ENCODE data around the gene BCAS2.
A peak's percentile ranks its signal among the peaks of the same experiment; 100 is the strongest.

Gene BCAS2

DNA sequence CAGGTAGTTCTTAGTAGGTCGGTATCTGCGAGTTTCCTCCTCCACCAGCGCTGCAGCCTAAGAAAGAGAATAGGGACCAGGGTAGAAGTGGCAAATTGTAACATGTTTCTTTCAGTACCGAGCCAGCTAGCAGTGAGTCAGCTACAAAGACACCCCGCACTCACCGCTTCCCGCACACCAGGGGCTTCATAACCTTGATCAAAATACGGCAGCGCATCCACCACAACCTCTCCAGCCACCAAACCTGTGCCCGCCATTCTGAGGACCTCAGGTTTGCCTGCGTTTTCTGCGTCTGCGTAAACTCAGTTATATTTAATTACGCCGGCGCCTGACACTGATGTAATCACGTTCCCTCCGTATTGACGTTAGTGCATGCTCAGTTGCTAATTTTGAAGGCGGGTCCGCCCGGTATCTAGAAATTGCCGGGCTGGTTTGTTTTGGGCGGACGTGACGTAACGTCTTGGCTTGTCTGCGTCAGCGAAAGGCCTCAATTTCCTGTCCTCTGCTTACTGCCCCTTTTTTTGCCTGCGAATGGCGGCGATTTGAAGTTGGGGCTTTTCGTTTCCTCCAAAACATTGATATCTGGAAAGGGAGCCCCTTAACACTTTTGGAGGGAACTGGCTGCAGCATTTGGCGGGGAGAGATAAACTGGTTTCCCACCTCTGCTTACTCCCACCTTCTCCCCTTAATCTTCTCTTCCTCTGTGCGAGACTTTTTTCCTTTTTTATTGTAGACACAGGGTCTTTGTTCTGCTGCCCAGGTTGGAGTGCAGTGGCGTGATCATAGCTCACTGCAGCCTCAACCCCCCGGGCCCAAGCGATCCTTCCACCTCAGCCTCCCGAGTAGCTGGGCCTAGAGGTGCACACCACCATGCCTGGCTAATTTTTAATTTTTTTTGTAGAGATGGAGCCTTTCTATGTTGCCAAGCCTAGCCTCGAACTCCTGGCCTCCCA, at the start of gene BCAS2:
Gene BCAS2, minus strand, starts transcription at position 281 of the 953 bp plus-strand sequence. Its CDS starts 24 bp downstream, at position 257.
- peak within 1 kb of the TSS; percentile 45 for H3K27ac ChIP-seq (ENCODE audit: low read length)
- H3K36me3 ChIP-seq (ENCODE audit: insufficient read depth, low read depth, low read length) = peaks cover 35% of the 10 kb centered on the region

DNA sequence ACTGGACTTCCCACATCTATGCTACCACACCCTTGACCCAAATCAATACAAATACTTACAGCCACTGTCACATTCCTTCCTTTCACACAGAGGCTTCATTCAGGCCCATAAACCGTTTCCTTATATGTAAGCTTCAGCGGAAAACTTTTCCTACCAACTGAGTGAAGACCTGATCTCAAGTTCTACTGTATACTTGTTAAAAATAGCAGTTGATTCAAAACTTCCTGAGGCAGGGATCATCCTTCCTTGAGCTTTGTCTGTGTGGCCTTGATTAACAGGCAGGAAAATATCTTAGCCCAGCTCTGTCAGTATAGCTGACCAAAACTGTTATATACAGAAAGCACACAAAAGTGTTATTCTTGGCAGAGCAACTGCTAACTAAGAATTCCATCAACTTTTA, 45.7 kb upstream of the BCAS2 start:
- H3K9ac ChIP-seq (ENCODE audit: low read depth, low read length) = no peak overlapping the region
- H3K36me3 ChIP-seq (ENCODE audit: insufficient read depth, low read depth, low read length) = no peaks in the 10 kb centered on the region
- H3K9me3 ChIP-seq (ENCODE audit: insufficient read depth, low read depth, low read length) = no peaks in the 10 kb centered on the region
- H3K4me1 ChIP-seq (ENCODE audit: insufficient read depth, low read length) = no peaks in the 10 kb centered on the region
- H3K4me3 ChIP-seq (ENCODE audit: low read length) = no peak overlapping the region
- no peaks in the 10 kb centered on the region for H3K27me3 ChIP-seq (ENCODE audit: insufficient read depth, low read length)
- no peak overlapping the region for H3K27ac ChIP-seq (ENCODE audit: low read length)

More for the DNA sequence above, at the start of gene BCAS2:
- Histone ChIP-seq H3K9me3 (ENCODE audit: insufficient read depth, low read depth, low read length) (no peaks in the 10 kb centered on the region), H3K9ac (ENCODE audit: low read depth, low read length) (peak within 1 kb of the TSS; percentile 88), H3K27me3 (ENCODE audit: insufficient read depth, low read length) (no peaks in the 10 kb centered on the region), H3K4me1 (ENCODE audit: insufficient read depth, low read length) (no peaks in the 10 kb centered on the region), H3K4me3 (ENCODE audit: low read length) (peak within 1 kb of the TSS; percentile 98)

DNA sequence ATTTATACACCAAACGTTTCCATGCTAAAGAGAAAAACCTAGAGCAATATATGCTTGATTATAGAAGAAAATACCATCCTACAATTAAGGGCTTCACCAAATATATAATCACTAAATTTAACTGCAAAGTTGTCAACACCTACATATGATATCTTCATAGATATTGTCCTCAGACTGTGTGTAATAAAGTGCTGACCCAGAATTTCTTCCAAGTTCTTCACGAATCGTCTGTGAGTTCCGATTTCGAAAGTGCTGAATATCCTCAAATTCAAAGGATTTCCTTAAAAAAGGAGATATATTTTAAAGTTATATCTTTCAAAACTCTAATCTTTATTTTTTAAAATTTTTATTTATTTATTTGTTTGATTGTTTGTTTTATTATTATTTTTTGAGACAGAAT, 41.9 kb upstream of the BCAS2 start:
- no peaks in the 10 kb centered on the region for H3K36me3 ChIP-seq (ENCODE audit: insufficient read depth, low read depth, low read length)
- no peaks in the 10 kb centered on the region for H3K4me1 ChIP-seq (ENCODE audit: insufficient read depth, low read length)
- H3K27ac ChIP-seq (ENCODE audit: low read length) = no peak overlapping the region
- no peaks in the 10 kb centered on the region for H3K9me3 ChIP-seq (ENCODE audit: insufficient read depth, low read depth, low read length)
- no peaks in the 10 kb centered on the region for H3K27me3 ChIP-seq (ENCODE audit: insufficient read depth, low read length)
- no peak overlapping the region for H3K9ac ChIP-seq (ENCODE audit: low read depth, low read length)
- no peak overlapping the region for H3K4me3 ChIP-seq (ENCODE audit: low read length)

DNA sequence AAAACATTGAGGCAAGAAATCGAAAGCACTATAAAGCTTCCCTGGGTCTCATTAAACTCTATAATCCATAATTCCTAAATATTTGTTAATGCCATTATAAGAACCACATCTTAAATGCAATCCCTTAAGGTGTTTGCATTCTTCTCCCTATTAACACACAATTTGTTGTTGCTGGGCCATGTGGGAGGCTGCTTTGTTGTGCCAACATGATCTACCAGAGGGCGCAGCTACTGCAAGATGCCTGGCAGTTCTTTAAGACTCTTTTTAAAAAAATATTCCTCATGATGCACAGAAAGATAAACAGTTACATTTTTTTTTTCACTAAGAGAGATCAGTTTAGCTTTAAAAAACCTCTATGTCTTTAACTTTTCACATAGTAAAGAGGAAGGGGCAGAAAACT, 39.0 kb upstream of the BCAS2 start:
- H3K9ac ChIP-seq (ENCODE audit: low read depth, low read length) = no peak overlapping the region
- no peak overlapping the region for H3K27ac ChIP-seq (ENCODE audit: low read length)
- H3K9me3 ChIP-seq (ENCODE audit: insufficient read depth, low read depth, low read length) = no peaks in the 10 kb centered on the region
- H3K4me1 ChIP-seq (ENCODE audit: insufficient read depth, low read length) = no peaks in the 10 kb centered on the region
- no peaks in the 10 kb centered on the region for H3K36me3 ChIP-seq (ENCODE audit: insufficient read depth, low read depth, low read length)
- no peak overlapping the region for H3K4me3 ChIP-seq (ENCODE audit: low read length)
- no peaks in the 10 kb centered on the region for H3K27me3 ChIP-seq (ENCODE audit: insufficient read depth, low read length)

DNA sequence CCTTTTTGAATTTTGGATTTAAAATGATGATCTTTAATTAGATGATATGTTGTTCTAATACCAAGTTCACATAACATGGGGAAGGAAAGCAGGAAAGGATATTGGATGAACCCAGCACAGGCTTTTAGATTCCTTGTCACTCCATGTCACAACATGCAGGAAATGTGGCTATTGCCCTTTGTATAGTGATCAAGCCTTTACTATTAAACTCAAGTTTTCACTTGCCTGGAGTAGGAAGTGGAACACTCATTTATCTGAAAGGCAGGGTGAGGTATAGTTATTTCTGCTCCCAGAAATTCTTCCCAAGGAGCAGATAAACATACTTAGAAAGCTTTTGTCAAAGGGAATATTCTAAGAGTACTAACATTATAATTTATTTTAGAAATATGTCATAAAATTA, 37.2 kb upstream of the BCAS2 start:
- Histone ChIP-seq H3K27ac (ENCODE audit: low read length) (no peak overlapping the region), H3K9ac (ENCODE audit: low read depth, low read length) (no peak overlapping the region), H3K27me3 (ENCODE audit: insufficient read depth, low read length) (no peaks in the 10 kb centered on the region), H3K9me3 (ENCODE audit: insufficient read depth, low read depth, low read length) (no peaks in the 10 kb centered on the region), H3K4me3 (ENCODE audit: low read length) (no peak overlapping the region), H3K4me1 (ENCODE audit: insufficient read depth, low read length) (no peaks in the 10 kb centered on the region), H3K36me3 (ENCODE audit: insufficient read depth, low read depth, low read length) (no peaks in the 10 kb centered on the region)

DNA sequence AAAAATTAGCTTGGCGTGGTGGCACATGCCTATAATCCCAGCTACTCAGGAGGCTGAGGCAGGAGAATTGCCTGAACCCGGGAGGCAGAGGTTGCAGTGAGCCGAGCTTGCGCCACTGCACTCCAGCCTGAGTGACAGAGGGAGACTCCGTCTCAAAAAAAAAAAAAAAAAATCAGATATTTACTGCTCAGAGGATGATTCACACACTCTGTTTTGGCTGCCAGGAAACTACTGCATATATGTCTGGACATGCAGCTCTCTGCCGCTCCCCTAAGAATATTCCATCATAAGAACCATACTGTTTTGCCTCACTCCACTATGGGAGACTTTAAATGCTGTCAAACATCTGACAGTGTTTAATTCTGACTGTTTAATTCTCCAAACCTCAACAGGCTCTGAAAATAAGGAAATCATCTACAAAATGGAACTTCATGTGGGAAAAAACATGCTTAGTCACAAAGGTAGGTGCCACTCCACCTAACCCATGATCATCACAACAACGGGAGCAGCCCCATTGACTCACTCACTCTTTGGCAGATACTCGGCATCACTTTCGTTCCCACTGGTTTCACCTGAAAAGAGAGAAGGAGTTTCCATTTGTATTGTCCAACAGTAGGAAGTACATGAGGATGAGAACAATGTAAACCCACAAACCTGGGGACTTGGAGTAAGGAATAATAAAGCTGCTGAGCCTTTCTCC, 29.3 kb upstream of the BCAS2 start:
- H3K27ac ChIP-seq (ENCODE audit: low read length) = no peak overlapping the region
- no peaks in the 10 kb centered on the region for H3K9me3 ChIP-seq (ENCODE audit: insufficient read depth, low read depth, low read length)

DNA sequence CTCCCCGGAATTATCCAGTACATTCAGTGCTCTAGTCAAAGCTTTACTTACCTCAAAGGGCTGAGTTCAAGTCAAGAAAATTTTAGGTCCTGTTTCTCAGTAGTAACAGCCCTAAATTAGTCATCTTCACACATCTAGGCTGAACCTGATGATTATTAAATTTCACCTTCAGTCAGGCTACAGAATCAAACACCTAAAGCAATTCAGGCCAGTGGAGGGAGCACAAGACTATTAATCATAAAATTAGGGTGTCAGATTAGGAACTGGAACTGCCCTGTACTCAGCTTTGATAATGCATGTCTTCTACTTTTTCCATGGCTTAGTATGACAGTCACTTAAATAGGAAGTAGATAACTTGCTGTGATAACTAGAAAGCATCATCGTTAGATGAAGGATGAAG, 28.4 kb upstream of the BCAS2 start:
- Histone ChIP-seq H3K36me3 (ENCODE audit: insufficient read depth, low read depth, low read length) (no peaks in the 10 kb centered on the region), H3K4me1 (ENCODE audit: insufficient read depth, low read length) (no peaks in the 10 kb centered on the region), H3K9ac (ENCODE audit: low read depth, low read length) (no peak overlapping the region), H3K9me3 (ENCODE audit: insufficient read depth, low read depth, low read length) (no peaks in the 10 kb centered on the region), H3K27me3 (ENCODE audit: insufficient read depth, low read length) (no peaks in the 10 kb centered on the region), H3K27ac (ENCODE audit: low read length) (no peak overlapping the region), H3K4me3 (ENCODE audit: low read length) (no peak overlapping the region)

More for the DNA sequence above, 29.3 kb upstream of the BCAS2 start:
- H3K4me3 ChIP-seq (ENCODE audit: low read length) = no peak overlapping the region
- H3K9ac ChIP-seq (ENCODE audit: low read depth, low read length) = no peak overlapping the region
- no peaks in the 10 kb centered on the region for H3K4me1 ChIP-seq (ENCODE audit: insufficient read depth, low read length)
- no peaks in the 10 kb centered on the region for H3K36me3 ChIP-seq (ENCODE audit: insufficient read depth, low read depth, low read length)
- no peaks in the 10 kb centered on the region for H3K27me3 ChIP-seq (ENCODE audit: insufficient read depth, low read length)

DNA sequence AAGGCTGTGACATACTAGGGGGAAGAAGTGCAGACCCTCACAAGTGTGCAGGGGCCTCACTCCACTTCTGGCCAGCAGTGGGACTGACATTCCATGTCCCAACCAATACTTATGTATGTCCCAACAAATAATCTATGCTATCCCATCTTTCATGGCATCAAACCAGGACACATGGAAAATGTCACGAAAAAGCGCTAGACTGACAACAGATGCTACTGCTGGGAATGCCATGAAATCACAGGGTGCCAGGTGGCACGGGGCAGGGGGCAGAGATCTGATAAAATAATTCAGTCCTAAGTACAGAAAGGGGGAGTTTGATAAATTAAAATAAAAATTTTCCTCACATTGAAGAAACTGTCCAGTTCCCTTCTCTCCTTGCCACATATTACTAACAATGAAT, 27.6 kb upstream of the BCAS2 start:
- no peaks in the 10 kb centered on the region for H3K27me3 ChIP-seq (ENCODE audit: insufficient read depth, low read length)

DNA sequence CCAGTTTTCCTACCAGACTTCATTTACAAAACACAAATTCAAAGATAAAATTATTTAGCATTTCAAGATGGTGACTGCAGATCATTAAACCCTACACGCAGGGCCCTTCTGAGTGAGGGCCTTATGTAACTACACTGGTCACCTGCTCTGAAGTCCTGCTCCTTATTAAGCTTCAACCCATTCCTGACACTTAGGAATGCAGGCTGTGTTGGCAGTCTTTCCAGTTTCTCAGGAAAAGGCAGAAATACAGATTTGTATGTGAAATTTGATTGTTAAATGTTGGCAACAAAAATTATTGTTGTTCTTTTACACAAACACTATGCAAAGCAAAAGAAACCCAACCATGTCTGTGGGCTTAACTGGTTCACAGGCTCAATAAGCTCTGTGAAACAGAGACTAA, 25.8 kb upstream of the BCAS2 start:
- Histone ChIP-seq H3K36me3 (ENCODE audit: insufficient read depth, low read depth, low read length) (no peaks in the 10 kb centered on the region), H3K4me3 (ENCODE audit: low read length) (no peak overlapping the region), H3K9ac (ENCODE audit: low read depth, low read length) (no peak overlapping the region), H3K27me3 (ENCODE audit: insufficient read depth, low read length) (no peaks in the 10 kb centered on the region), H3K4me1 (ENCODE audit: insufficient read depth, low read length) (no peaks in the 10 kb centered on the region), H3K27ac (ENCODE audit: low read length) (no peak overlapping the region), H3K9me3 (ENCODE audit: insufficient read depth, low read depth, low read length) (no peaks in the 10 kb centered on the region)

More for the DNA sequence above, 27.6 kb upstream of the BCAS2 start:
- Histone ChIP-seq H3K36me3 (ENCODE audit: insufficient read depth, low read depth, low read length) (no peaks in the 10 kb centered on the region), H3K4me3 (ENCODE audit: low read length) (no peak overlapping the region), H3K9ac (ENCODE audit: low read depth, low read length) (no peak overlapping the region), H3K27ac (ENCODE audit: low read length) (no peak overlapping the region), H3K9me3 (ENCODE audit: insufficient read depth, low read depth, low read length) (no peaks in the 10 kb centered on the region), H3K4me1 (ENCODE audit: insufficient read depth, low read length) (no peaks in the 10 kb centered on the region)

DNA sequence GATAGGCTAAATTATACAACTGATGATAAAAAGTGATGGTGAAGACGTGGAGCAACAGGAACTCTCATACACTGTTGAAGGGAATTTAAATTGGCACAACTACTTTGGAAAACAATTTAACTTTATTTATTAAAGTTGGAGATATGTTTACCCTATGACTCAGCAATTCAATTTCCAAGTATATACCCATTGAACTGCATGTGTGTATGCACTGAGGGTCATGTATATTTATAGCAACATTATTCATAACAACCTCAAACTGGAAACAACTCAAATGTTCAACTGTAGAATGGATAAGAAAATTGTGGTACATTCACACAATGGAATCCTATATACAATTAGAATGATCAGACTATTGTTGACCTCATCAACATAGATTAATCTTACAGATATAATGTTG, 16.5 kb upstream of the BCAS2 start:
- no peaks in the 10 kb centered on the region for H3K4me1 ChIP-seq (ENCODE audit: insufficient read depth, low read length)
- no peaks in the 10 kb centered on the region for H3K36me3 ChIP-seq (ENCODE audit: insufficient read depth, low read depth, low read length)
- H3K9ac ChIP-seq (ENCODE audit: low read depth, low read length) = no peak overlapping the region
- H3K27ac ChIP-seq (ENCODE audit: low read length) = no peak overlapping the region
- H3K9me3 ChIP-seq (ENCODE audit: insufficient read depth, low read depth, low read length) = no peaks in the 10 kb centered on the region
- no peaks in the 10 kb centered on the region for H3K27me3 ChIP-seq (ENCODE audit: insufficient read depth, low read length)
- H3K4me3 ChIP-seq (ENCODE audit: low read length) = no peak overlapping the region

DNA sequence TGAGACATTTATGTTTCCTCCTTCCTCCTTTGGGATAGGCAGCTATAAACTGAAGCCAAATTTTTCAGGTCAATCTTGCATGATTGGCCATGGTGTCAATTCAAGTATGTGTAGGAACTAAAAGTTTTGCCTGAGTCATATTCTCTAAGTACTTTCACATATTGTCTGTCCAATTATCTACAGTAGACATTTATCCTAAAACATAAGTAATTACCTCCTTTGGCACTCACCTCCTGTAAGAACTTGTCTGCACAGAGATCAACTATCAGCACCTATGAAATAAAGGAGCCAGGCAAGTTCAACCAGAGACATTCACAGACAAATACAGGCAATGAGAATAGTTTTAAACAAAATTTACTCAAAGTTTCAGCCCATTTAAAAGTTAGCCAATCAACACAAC, 14.2 kb upstream of the BCAS2 start:
- Histone ChIP-seq H3K27me3 (ENCODE audit: insufficient read depth, low read length) (no peaks in the 10 kb centered on the region), H3K36me3 (ENCODE audit: insufficient read depth, low read depth, low read length) (no peaks in the 10 kb centered on the region), H3K27ac (ENCODE audit: low read length) (no peak overlapping the region), H3K9ac (ENCODE audit: low read depth, low read length) (no peak overlapping the region), H3K4me1 (ENCODE audit: insufficient read depth, low read length) (no peaks in the 10 kb centered on the region), H3K4me3 (ENCODE audit: low read length) (no peak overlapping the region), H3K9me3 (ENCODE audit: insufficient read depth, low read depth, low read length) (no peaks in the 10 kb centered on the region)

DNA sequence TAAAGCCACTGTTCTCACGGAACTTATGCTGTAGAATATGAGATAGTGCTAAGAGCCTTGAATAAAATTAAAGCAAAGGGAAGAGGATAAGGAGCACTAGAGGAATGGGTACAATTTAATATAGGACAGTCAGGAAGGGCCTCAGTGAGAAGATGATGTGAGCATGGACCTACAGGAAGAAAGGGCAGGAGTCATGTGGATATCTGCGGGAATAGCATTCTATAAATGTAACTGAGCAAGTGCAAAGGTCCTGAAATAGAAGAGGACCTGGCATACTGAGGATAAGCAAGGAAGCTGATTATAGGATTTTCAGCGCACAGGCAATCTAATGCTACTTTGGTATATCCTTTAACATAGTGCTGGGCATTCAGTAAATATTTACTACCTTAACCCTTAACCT, 12.6 kb upstream of the BCAS2 start:
- Histone ChIP-seq H3K4me1 (ENCODE audit: insufficient read depth, low read length) (no peaks in the 10 kb centered on the region), H3K27ac (ENCODE audit: low read length) (no peak overlapping the region), H3K36me3 (ENCODE audit: insufficient read depth, low read depth, low read length) (no peaks in the 10 kb centered on the region), H3K4me3 (ENCODE audit: low read length) (no peak overlapping the region), H3K9me3 (ENCODE audit: insufficient read depth, low read depth, low read length) (no peaks in the 10 kb centered on the region), H3K27me3 (ENCODE audit: insufficient read depth, low read length) (no peaks in the 10 kb centered on the region), H3K9ac (ENCODE audit: low read depth, low read length) (no peak overlapping the region)

Measured in iPS-20b (cell line).